Caco-2 (cell line): ENCODE measurements around the gene HSD17B8. TPM values are rescaled to one million over a fixed set of nuclear protein-coding genes. Genes with fewer than 3 reads are reported as not detected.

Source experiments
- BruUV-seq: library from RNA; stranded (reverse); fragments of 400-500 nt; replicated peaks from 2 replicates; lab custom pipeline; 2021; lab: Mats Ljungman, UMichigan
- CTCF ChIA-PET: fragments of 300-600 bp; sonication (Branson Sonifier 250); formaldehyde crosslinking; loops from one replicate; lab custom pipeline; 2022; ENCODE audit warnings: antibody characterized with exemption; lab: Charles Lee
- POLR2A ChIA-PET: fragments of 300-600 bp; sonication (Branson Sonifier 250); formaldehyde crosslinking; loops from one replicate; lab custom pipeline; 2022; ENCODE audit warnings: antibody characterized with exemption; lab: Charles Lee
- DNase-seq, 2 experiments: peaks; one replicate each; pipeline versions ENCODE4 v3.0.0 to v3.0.0-alpha.2; 2020 to 2022
- H3K27me3 ChIP-seq: replicated peaks from 2 replicates; pipeline ENCODE4 v1.6.0; 2011; ENCODE audit warnings: low read length; ENCODE audit not compliant: control insufficient read depth, insufficient read depth
- H3K36me3 ChIP-seq: 2 replicates; pipeline ENCODE4 v1.5.1; 2011; ENCODE audit warnings: low read length; ENCODE audit not compliant: control insufficient read depth, insufficient read depth
- H3K4me1 ChIP-seq: fragments of 250-450 bp; sonication (Bioruptor Pico); 2 replicates; pipeline ENCODE4 v1.5.1; 2020; ENCODE audit warnings: mild to moderate bottlenecking
- H3K4me3 ChIP-seq: 2 replicates; pipeline ENCODE4 v1.5.1; 2011; ENCODE audit warnings: low read depth, mild to moderate bottlenecking, control low read depth, low read length
- H3K9me3 ChIP-seq: fragments of 250-450 bp; sonication (Bioruptor Pico); 2 replicates; pipeline ENCODE4 v1.5.1; 2020; ENCODE audit warnings: mild to moderate bottlenecking, moderate library complexity
- H3K27ac Mint-ChIP-seq: one replicate; pipeline ENCODE4 v1.8.0; 2022; ENCODE audit warnings: mixed read lengths; ENCODE audit not compliant: unreplicated experiment
- H3K27me3 Mint-ChIP-seq: one replicate; pipeline ENCODE4 v1.8.0; 2022; ENCODE audit warnings: mixed read lengths; ENCODE audit not compliant: insufficient read depth, unreplicated experiment
- H3K36me3 Mint-ChIP-seq: one replicate; pipeline ENCODE4 v1.8.0; 2022; ENCODE audit warnings: mild to moderate bottlenecking, mixed read lengths; ENCODE audit not compliant: insufficient read depth, unreplicated experiment
- H3K4me1 Mint-ChIP-seq: one replicate; pipeline ENCODE4 v1.8.0; 2022; ENCODE audit warnings: low read depth, mixed read lengths; ENCODE audit not compliant: unreplicated experiment
- H3K4me3 Mint-ChIP-seq: one replicate; pipeline ENCODE4 v1.8.0; 2022; ENCODE audit warnings: mild to moderate bottlenecking, moderate library complexity, mixed read lengths; ENCODE audit not compliant: unreplicated experiment
- H3K9me3 Mint-ChIP-seq: one replicate; pipeline ENCODE4 v1.8.0; 2022; ENCODE audit warnings: mixed read lengths; ENCODE audit not compliant: unreplicated experiment
- CTCF ChIP-seq, 2 experiments: fragments of 200-600 bp in 1 of 2; IDR thresholded peaks; 1 replicate in 1 of 2; 2 replicates in 1 of 2; pipeline versions ENCODE4 v1.5.1 to v1.8.0; 2011 to 2022; ENCODE audit warnings: antibody characterized with exemption in 1 of 2, control low read depth in 1 of 2, inconsistent platforms in 1 of 2, low read depth in 1 of 2, low read length in 1 of 2, mild to moderate bottlenecking in 1 of 2, moderate library complexity in 1 of 2; ENCODE audit not compliant: insufficient read depth in 1 of 2, severe bottlenecking in 1 of 2, unreplicated experiment in 1 of 2
- intact Hi-C: fragments of 100-400 bp; cut with micrococcal nuclease; formaldehyde crosslinking; loops from one replicate; pipeline ENCODE4 v1.10.0; 2022; ENCODE audit not compliant: unreplicated experiment
- total RNA-seq: library from RNA; stranded (reverse); gene quantifications from 2 replicates; pipeline ENCODE4 v1.2.3, GENCODE V29; 2022

HSD17B8 gene
- total RNA-seq, 1 experiment from 2014 or later, result 10.0 TPM

GRCh38 chr6:33163540-33163939, 40.9 kb upstream of the HSD17B8 start:
- intact Hi-C loops, result no loop called here
- no peak overlapping the region for H3K27ac Mint-ChIP-seq
- POLR2A ChIA-PET, result no interaction called here

GRCh38 chr6:33164176-33164575, 40.3 kb upstream of the HSD17B8 start:
- CTCF ChIA-PET, result interaction anchor here (1.0 kb wide), 1 partner anchor 8 kb away, joined by 3 read pairs; no protein-coding TSS in a partner anchor
- TF ChIP-seq CTCF (IDR thresholded peaks at IDR 0.05; ENCODE audit: insufficient read depth in 1 of 2, low read depth in 1 of 2, low read length in 1 of 2, severe bottlenecking in 1 of 2, unreplicated experiment in 1 of 2), result no peak
- Mint-ChIP-seq H3K36me3 (no peaks in the 10 kb centered on the region), H3K4me1 (peaks cover 12% of the 10 kb centered on the region), H3K9me3 (no peaks in the 10 kb centered on the region), H3K27me3 (peaks cover 9% of the 10 kb centered on the region), H3K4me3 (no peak overlapping the region), H3K27ac (no peak overlapping the region)
- intact Hi-C loops, result no loop called here
- Histone ChIP-seq H3K4me1 (no peaks in the 10 kb centered on the region), H3K36me3 (no peaks in the 10 kb centered on the region), H3K9me3 (no peaks in the 10 kb centered on the region), H3K4me3 (no peak overlapping the region), H3K27me3 (no peaks in the 10 kb centered on the region; the same call in 1 of the 2 replicates)
- BruUV-seq, result no TSS peak
- DNase-seq, result no peak
- POLR2A ChIA-PET, result interaction anchor here (0.6 kb wide), 1 partner anchor 193 kb away, joined by 4 read pairs; no protein-coding TSS in a partner anchor

More at GRCh38 chr6:33163540-33163939, 40.9 kb upstream of the HSD17B8 start:
- BruUV-seq, result no TSS peak
- Mint-ChIP-seq H3K27me3 (peaks cover 8% of the 10 kb centered on the region), H3K9me3 (no peaks in the 10 kb centered on the region), H3K36me3 (no peaks in the 10 kb centered on the region), H3K4me3 (no peak overlapping the region), H3K4me1 (peaks cover 12% of the 10 kb centered on the region)
- Histone ChIP-seq H3K9me3 (no peaks in the 10 kb centered on the region), H3K27me3 (no peaks in the 10 kb centered on the region; the same call in 1 of the 2 replicates), H3K36me3 (no peaks in the 10 kb centered on the region), H3K4me3 (no peak overlapping the region), H3K4me1 (no peaks in the 10 kb centered on the region)
- CTCF ChIA-PET, result no interaction called here
- DNase-seq, result no peak
- TF ChIP-seq CTCF (IDR thresholded peaks at IDR 0.05; ENCODE audit: insufficient read depth in 1 of 2, low read depth in 1 of 2, low read length in 1 of 2, severe bottlenecking in 1 of 2, unreplicated experiment in 1 of 2), result no peak

- Mint-ChIP-seq H3K9me3 (no peaks in the 10 kb centered on the region), H3K27ac (no peak overlapping the region), H3K4me1 (peaks cover 12% of the 10 kb centered on the region), H3K36me3 (no peaks in the 10 kb centered on the region), H3K27me3 (peaks cover 12% of the 10 kb centered on the region), H3K4me3 (no peak overlapping the region)
- TF ChIP-seq CTCF (IDR thresholded peaks at IDR 0.05; ENCODE audit: insufficient read depth in 1 of 2, low read depth in 1 of 2, low read length in 1 of 2, severe bottlenecking in 1 of 2, unreplicated experiment in 1 of 2), result no peak
- Histone ChIP-seq H3K4me3 (no peak overlapping the region), H3K4me1 (no peaks in the 10 kb centered on the region), H3K27me3 (no peaks in the 10 kb centered on the region), H3K36me3 (no peaks in the 10 kb centered on the region), H3K9me3 (no peaks in the 10 kb centered on the region)
- DNase-seq, result peak in 1 of 2 experiments; percentile 28
- BruUV-seq, result no TSS peak
- POLR2A ChIA-PET, result interaction anchor here (0.6 kb wide), 1 partner anchor 194 kb away, joined by 4 read pairs; no protein-coding TSS in a partner anchor
- intact Hi-C loops, result no loop called here
- CTCF ChIA-PET, result interaction anchor here (1.0 kb wide), 1 partner anchor 8 kb away, joined by 3 read pairs; no protein-coding TSS in a partner anchor
Measured at GRCh38 chr6:33164665-33165373, 39.6 kb upstream of the HSD17B8 start.
